GM12875 (cell line): ENCODE results near the gene TTLL11.

Source experiments
- H3K4me3 ChIP-seq: one replicate; pipeline ENCODE4 v1.5.1; 2011; ENCODE audit warnings: low read depth, low read length, control low read depth
- TF ChIP-seq, protein P1 (sequence below): IDR thresholded peaks from 2 replicates; pipeline ENCODE4 v1.5.1; 2011; ENCODE audit warnings: low read depth, mild to moderate bottlenecking, control low read depth, inconsistent platforms, low read length, moderate library complexity, borderline replicate concordance; ENCODE audit not compliant: insufficient read depth

The TTLL11 gene

GRCh38 chr9:122124048-122124447 is 30.9 kb upstream of the TTLL11 start:
- H3K4me3 ChIP-seq = no peak overlapping the region

DNA sequence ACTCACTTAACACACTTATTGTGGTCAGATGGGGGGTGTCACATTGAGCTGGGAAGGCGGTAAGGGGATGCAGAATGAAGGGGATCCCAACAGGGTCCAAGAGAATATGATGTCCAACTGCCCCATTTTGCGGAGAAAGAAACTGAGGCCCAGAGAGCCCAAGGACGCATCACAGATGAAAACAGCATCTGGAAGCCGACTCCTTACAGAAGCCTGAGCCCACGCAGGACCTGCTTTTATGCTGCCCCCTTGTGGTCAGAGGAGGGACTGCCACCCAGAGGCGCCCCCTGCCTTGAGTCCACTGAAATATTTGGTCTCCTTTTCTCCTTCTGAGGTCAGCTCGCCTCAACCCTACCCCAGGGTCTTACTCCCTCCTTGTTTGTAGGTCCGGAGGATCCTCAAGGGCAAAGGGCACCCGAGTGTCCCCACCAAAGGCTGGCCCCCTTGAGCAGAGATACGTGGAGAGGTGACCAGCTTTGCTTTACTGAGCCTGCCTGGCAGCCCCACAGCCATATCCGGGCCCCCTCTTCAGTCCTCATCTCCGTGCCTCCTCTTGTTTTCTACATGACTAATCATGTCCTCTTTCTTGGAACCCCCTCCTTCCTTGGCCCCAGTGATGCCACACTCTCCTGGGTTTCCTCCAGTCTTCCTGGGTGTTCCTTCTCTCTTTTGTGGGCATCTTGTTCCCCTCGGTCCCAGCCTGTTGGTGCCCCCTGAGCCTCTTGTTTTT is 30.0 kb upstream of the TTLL11 start:
- H3K4me3 ChIP-seq = no peak overlapping the region

More at GRCh38 chr9:122124048-122124447, 30.9 kb upstream of the TTLL11 start:
- TF ChIP-seq, protein P1, sequence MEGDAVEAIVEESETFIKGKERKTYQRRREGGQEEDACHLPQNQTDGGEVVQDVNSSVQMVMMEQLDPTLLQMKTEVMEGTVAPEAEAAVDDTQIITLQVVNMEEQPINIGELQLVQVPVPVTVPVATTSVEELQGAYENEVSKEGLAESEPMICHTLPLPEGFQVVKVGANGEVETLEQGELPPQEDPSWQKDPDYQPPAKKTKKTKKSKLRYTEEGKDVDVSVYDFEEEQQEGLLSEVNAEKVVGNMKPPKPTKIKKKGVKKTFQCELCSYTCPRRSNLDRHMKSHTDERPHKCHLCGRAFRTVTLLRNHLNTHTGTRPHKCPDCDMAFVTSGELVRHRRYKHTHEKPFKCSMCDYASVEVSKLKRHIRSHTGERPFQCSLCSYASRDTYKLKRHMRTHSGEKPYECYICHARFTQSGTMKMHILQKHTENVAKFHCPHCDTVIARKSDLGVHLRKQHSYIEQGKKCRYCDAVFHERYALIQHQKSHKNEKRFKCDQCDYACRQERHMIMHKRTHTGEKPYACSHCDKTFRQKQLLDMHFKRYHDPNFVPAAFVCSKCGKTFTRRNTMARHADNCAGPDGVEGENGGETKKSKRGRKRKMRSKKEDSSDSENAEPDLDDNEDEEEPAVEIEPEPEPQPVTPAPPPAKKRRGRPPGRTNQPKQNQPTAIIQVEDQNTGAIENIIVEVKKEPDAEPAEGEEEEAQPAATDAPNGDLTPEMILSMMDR = no peak

DNA sequence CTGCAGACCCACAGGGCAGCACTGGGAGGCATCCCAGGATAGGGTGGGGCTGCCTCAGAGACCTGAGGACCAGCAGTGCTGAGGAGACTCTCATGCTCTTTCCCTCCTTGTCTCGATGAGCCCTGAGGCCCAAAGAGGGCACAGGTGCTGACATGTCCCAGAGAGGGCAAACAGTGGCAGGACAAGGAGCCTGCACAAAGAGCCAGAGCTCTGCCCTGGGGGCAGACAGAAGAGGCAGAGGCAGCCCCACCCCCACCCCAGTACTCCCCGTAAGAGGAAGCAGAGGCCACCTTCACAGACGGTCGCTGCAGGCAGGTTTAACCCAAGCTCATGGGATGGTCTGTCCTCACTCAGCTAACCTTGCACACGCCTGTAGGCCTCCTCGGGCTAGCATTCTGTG is 29.4 kb upstream of the TTLL11 start:
- TF ChIP-seq, protein P1 = no peak
- no peak overlapping the region for H3K4me3 ChIP-seq

More for the DNA sequence above, 30.0 kb upstream of the TTLL11 start:
- TF ChIP-seq, protein P1 = peak; percentile 96

DNA sequence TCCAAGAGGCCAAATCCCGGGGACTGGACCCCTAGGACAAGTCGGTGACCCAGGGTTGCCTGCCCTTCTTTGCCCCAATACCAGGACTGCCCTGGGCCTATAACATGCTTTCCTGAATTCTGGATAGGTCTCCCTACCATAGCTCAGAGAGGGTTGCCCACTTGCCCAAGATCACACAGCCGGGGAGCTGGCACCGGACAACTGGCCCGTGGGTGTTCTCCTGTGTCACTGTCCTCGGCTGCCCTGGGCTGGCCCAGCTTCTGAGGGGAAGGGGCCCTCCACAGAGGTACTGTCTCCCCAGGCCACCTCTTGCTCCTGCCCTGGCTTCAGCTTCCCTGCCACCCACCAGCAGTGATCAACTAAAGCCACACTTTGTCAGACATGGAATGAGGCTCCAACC is 28.8 kb upstream of the TTLL11 start:
- no peak overlapping the region for H3K4me3 ChIP-seq
- TF ChIP-seq, protein P1 = no peak

- H3K4me3 ChIP-seq = no peak overlapping the region
- TF ChIP-seq, protein P1 = no peak
Measured at GRCh38 chr9:122121391-122121790, 28.3 kb upstream of the TTLL11 start.

GRCh38 chr9:122120316-122121071 is 27.4 kb upstream of the TTLL11 start:
- no peak overlapping the region for H3K4me3 ChIP-seq
- TF ChIP-seq, protein P1 = no peak
